Upper lobe of left lung (tissue), 4 donors: Measurements from ENCODE around the gene RNASE8.

Source experiments
- CTCF ChIP-seq, 6 experiments: fragments of 450-650 bp in 4 of 6; fragments of 200-600 bp in 2 of 6; sonication (generic) in 2 of 6; IDR thresholded peaks; one replicate each; pipeline ENCODE4 v1.5.1; 2016 to 2019; ENCODE audit warnings: antibody characterized with exemption in 6 of 6
- EP300 ChIP-seq, 4 donors: sonication (generic); formaldehyde crosslinking; IDR thresholded peaks; one replicate each; pipeline ENCODE4 v1.5.1; 2017; ENCODE audit warnings: antibody characterized with exemption in 4 of 4, control low read depth in 2 of 4
- POLR2A ChIP-seq, 4 donors: fragments of 450-650 bp; IDR thresholded peaks; one replicate each; pipeline ENCODE4 v1.5.1; 2016 to 2017; ENCODE audit warnings: antibody characterized with exemption in 4 of 4, mild to moderate bottlenecking in 2 of 4
- POLR2AphosphoS5 ChIP-seq, 2 donors: sonication (generic); formaldehyde crosslinking; IDR thresholded peaks; one replicate each; pipeline ENCODE4 v1.5.1; 2017; ENCODE audit warnings: antibody characterized with exemption in 2 of 2

- TF ChIP-seq CTCF (IDR thresholded peaks at IDR 0.05) (peak; percentile 70 to 88 (median 88)), POLR2AphosphoS5 (IDR thresholded peaks at IDR 0.05) (peak; percentile 18 to 32), EP300 (IDR thresholded peaks at IDR 0.05) (no peak), POLR2A (IDR thresholded peaks at IDR 0.05) (no peak)
These were observed 42.8 kb upstream of the RNASE8 start for GRCh38 chr14:21014761-21015190.
